Activated naive CD4-positive, alpha-beta T cell treated with anti-CD3 and anti-CD28 coated beads, Interleukin-2, amount 50 U/mL, for 24 hours (primary cell): Measurements from ENCODE around the gene TMEM259.

Experiments
- H3K27ac Mint-ChIP-seq: one replicate; pipeline ENCODE4 v1.8.0; 2021; ENCODE audit warnings: mild to moderate bottlenecking, mixed read lengths
- H3K27me3 Mint-ChIP-seq: one replicate; pipeline ENCODE4 v1.8.0; 2021; ENCODE audit warnings: mixed read lengths
- H3K36me3 Mint-ChIP-seq: one replicate; pipeline ENCODE4 v1.8.0; 2021; ENCODE audit warnings: mixed read lengths
- H3K4me1 Mint-ChIP-seq: one replicate; pipeline ENCODE4 v1.8.0; 2021; ENCODE audit warnings: mixed read lengths
- H3K4me3 Mint-ChIP-seq: one replicate; pipeline ENCODE4 v1.8.0; 2021; ENCODE audit warnings: mild to moderate bottlenecking, mixed read lengths
- H3K9me3 Mint-ChIP-seq: one replicate; pipeline ENCODE4 v1.8.0; 2021; ENCODE audit warnings: mixed read lengths

The TMEM259 gene

DNA sequence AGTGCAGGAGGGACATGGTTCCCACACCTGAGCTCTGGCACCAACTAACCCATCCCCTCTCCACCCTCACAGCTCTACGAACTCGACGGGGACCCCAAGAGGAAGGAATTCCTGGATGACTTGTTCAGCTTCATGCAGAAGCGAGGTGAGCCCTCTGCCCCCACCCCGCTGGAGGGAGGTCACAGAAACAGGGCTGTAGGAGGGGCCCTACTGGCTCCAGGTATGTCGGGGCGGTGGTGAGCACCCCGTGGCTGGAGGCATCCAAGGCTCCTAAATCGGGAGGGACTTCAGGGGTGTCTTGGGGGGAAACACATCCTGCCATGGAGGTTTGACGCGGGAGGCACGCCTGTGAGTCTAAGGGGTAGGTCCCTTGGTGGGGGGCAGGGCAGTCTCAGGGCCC lies 60.9 kb downstream of the TMEM259 start:
- Mint-ChIP-seq H3K36me3 (no peaks in the 10 kb centered on the region), H3K27me3 (no peaks in the 10 kb centered on the region), H3K4me3 (no peak overlapping the region), H3K27ac (no peak overlapping the region), H3K9me3 (no peaks in the 10 kb centered on the region), H3K4me1 (peaks cover 8% of the 10 kb centered on the region)
